HG03469 (cell line): ENCODE results near the gene RALBP1.

Experiments
- ATAC-seq: cut with Tn5 transposase; IDR thresholded peaks from one replicate; pipeline ENCODE4 v1.9.1; 2021; ENCODE audit warnings: mild to moderate bottlenecking, moderate library complexity, moderate number of reproducible peaks; ENCODE audit not compliant: unreplicated experiment

RALBP1 gene

GRCh38 chr18:9578306-9578705, 103.0 kb downstream of the RALBP1 start:
- no peak for ATAC-seq

- ATAC-seq = no peak
These were observed 106.4 kb downstream of the RALBP1 start for GRCh38 chr18:9581667-9582066.

GRCh38 chr18:9586814-9587213, 111.5 kb downstream of the RALBP1 start:
- ATAC-seq = no peak
